ENCODE results near the gene BRIX1. TPM values are rescaled to one million over a fixed set of nuclear protein-coding genes. Genes with fewer than 3 reads are reported as not detected.

BRIX1 gene, protein sequence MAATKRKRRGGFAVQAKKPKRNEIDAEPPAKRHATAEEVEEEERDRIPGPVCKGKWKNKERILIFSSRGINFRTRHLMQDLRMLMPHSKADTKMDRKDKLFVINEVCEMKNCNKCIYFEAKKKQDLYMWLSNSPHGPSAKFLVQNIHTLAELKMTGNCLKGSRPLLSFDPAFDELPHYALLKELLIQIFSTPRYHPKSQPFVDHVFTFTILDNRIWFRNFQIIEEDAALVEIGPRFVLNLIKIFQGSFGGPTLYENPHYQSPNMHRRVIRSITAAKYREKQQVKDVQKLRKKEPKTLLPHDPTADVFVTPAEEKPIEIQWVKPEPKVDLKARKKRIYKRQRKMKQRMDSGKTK
- 22.0 TPM for total RNA-seq

DNA sequence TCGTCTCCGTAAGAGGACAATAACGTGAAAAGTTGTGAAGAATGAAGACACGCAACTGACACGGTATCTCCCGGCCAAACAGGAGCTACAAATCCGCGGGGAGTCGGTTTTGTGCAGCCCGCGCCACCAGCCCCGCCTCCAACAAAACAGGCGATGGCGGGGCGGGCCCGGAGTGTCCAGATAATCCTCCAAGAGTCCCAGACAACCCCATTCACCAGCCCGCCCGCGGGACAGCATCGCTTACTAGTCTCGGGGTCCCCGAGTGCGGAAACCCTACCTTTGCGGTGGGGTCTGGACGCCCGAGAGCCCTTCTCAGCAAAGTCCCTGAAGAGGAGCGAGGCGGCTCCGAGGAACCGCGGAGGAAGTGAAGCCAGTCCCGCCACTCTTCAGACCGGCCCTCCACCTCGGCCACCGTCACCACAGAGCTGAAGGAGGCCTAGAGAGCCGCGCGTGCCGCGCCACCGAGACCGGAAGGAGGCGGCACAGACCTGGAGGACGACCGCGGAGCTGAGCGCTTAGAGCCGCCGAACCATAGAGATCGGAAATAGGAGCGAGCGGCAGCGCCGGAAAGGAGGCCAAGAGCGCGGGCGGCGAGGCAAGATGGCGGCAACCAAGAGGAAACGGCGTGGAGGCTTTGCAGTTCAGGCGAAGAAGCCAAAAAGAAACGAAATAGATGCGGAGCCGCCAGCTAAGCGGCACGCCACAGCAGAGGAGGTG is at the start of gene BRIX1, which contains the start of gene RAD1:
TSS of gene BRIX1 (plus strand) at position 573 of the 717 bp plus-strand sequence. CDS start at position 601, 28 bp downstream.
TSS of gene RAD1 (minus strand) at position 366 of the 717 bp plus-strand sequence. CDS start 612 bp downstream, outside the sequence.
- peak; percentile 99 for ATAC-seq

DNA sequence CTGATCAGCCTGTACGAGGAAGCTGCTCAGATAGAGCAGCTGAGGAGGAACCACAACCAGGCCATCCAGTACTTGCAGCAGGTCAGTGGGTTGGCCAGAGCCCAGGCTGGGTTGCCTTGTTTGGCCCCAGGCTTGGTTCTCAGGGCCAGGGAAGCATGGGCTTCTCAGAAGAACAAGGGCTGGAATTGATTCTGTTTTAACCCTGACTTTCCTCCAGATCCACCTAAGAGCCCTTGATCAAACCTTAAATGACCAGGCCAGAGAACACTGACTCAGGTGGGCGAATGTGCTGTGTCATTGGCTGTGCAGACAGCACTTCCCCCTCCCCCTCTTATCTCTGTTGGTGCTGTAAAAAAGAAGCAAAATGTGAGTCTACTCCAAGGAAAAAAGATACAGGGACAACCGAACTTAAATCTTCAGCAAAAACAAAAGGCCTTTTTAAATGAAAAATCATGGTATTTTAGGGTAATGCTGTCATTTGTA is 48.5 kb upstream of the BRIX1 start:
- ATAC-seq = no peak

DNA sequence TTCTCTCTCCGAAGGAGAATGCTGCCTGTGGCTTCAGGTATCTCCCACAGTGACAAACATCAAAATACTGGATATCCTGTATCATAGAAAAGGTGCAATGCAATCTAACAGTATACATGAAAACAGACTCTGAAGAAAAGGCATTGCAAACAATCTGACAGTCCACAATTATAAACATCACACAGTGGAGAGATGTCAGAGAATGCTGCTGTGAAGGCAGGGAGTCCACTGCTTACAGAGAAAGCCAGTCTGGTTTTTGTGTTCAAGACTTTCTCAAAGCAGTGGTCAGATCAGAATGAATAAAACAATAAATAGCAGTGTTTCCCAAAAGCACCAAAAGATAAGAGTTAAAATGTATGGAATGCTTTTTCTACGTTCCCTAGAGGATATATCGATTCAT is 47.9 kb upstream of the BRIX1 start:
- no peak for ATAC-seq

DNA sequence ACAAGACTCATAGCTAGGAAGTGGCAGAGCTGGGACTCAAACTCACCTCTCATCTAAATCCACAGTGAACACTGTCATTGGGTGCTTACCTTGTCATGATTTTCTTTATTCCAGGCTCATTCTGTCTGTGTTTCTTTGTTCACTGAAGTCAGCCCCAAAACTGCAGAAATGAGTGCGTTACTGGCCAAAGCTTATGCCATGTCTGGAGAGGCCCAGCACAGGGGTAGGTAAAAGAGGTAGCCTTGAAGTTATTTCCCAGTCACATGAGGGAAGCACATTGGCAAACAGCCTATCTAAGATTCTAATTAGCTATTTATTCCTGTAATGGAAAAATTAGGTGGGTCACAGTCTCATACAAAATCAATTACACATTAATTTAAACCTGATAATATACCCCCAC is 46.7 kb upstream of the BRIX1 start:
- ATAC-seq = no peak

DNA sequence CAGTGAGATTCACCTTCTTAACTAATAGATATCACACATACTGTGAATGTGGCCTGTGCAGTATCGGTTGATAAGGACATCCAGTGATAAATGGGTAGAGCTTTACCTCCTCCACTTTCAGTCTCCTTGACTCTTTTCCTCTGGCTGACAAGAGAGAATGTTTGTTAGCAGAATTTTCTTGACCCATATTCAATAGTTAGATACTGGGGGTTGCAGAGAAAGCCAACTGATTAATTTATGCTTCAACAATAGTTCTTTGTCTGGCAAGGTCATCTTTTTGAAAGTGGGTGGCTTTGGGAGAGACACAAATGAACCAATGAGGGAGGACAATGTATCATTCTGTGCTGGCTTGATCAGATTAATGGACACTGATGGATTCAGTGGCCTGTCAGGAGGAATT is 46.3 kb upstream of the BRIX1 start:
- ATAC-seq = no peak

DNA sequence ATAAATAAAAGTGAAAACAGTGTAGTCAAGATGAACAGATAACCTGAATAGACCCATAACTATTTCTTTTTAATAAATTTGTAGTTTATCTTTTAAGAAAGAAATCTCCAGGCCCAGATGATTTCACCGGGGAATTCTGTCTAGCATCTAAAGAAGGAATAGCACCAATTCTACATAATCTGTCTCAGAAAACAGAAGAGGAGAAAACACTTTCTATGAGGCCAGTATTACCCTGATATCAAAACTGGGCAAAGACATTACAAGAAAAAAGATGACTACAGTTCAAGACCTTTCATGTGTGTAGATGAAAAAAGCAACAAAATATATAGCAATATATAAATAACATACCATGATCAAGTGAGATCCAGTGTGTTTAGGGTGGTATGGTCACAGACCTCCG is 45.1 kb upstream of the BRIX1 start:
- ATAC-seq = no peak

DNA sequence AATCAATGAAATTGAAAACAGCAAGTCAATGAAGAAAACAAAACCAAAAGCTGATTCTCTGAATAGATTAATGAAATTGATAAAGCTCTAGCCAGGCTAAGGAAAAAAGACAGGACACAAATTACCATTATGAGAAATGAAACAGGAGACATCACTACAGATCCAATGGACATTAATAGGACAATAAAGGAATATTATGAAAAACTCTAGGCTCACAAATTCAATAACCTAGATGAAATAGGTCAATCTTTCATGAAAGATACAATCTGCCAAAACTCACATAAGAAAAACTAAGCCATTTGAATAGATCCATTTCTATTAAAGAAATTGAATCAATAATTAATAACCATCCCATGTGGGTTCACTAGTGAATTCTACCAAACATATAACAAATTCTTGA is 39.2 kb upstream of the BRIX1 start:
- no peak for ATAC-seq

DNA sequence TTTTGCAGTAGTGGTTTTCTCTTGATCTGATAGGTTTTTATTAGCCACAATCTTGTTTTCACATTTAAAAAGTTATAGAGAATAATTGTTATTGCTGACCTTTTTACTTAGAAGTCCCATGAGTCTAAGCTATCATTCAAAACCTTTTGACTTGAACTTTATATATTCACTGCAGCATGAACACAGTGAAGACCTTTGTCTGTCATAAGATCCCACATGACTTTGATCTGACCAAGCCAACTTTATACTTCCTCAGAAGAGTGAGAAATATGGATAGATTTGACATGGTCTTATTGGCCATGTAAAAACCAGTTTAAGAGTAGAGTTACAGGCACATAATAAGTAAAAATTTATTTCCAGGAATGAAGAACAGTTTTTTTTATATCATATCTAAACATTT is 34.3 kb upstream of the BRIX1 start:
- no peak for ATAC-seq

DNA sequence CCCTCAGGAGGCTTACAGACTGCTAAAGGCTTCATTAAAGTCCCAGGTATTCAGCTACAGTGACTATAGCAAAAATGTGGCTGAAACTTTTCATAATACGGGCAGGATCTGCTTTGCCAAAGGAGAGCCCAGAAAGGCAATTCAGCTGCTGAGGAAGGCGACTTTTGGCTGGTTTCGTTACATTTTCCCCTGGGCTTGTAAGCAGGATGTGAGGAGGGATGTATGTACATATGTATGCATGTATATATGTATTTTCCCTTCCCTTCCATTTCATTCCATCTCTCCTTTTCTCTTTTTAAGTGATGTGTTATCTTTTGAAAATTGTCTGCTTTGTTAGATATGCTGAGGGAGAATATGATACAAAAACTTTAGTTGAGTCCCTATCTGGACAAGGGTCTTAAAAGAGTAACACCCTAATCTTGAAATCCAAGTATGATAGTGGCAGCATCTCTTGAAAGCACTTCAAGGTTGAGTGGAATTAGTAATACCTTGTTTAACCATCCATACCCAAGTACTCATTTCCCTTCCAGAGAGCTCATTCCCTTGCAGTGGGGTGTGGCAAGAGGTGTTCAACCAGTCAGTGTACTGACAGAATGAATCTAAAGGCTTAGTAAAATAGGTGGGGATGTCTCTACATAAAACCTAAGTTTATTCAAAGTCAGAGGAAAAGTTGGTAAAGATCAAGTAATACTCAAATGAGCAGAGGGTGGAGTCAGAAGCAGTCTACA is 29.0 kb upstream of the BRIX1 start:
- peak; percentile 85 for ATAC-seq

DNA sequence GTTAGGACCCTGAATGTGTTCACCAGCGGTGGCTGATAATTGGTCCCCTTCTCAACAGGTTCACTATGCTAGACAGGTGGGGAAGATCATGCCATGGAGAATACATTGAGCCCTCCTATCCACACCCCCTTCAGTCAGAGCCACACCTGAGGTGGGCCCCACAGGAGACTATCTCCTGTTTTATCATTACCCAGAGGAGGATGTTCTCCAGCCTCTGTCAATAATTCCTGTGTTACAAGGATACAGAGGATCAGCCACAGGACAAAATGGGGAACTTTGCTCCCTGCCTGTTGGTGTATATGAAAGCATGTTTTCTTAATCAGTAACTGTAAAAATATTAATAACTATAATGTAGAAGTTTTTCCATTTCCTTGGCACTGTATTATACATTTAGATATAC is 26.1 kb upstream of the BRIX1 start:
- ATAC-seq = no peak

DNA sequence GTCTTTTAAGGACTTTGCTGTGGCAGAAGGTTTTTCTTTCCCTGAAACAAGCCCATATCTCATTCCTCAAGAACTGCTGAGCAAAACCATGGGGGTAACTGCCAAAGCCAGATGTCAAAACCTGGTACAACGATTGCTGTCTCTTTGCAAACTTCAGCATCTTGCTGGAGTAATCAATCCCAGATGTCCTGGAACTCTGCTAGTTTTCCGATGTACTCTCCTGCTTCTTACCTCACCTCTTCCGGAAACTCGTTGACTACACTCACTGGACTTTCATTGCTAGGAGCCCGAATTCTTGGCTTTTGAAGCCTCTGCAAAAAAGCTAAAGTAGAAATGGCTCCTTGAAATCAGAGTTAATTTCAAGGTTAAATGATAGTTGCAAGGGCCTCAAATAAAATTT is 23.5 kb upstream of the BRIX1 start:
- no peak for ATAC-seq

DNA sequence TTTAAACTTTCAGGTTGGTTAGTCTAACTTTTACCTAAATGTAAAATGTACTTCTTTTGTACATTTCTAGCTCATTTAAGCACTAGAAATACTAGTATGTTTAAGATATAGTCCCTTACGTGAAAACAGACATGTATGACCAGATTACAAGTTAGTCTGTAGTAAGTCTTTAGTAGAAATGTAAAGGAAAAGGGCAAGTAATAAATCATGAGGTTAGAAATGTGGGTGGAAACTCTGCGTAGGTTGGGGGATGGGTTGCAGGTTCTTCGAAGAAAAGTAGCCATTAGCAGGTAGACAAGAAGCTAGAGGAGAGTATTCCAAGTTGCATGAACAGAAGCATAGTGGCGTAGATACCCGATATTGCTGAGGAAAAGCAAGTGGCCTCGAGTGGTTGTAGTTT is 23.1 kb upstream of the BRIX1 start:
- ATAC-seq = no peak

DNA sequence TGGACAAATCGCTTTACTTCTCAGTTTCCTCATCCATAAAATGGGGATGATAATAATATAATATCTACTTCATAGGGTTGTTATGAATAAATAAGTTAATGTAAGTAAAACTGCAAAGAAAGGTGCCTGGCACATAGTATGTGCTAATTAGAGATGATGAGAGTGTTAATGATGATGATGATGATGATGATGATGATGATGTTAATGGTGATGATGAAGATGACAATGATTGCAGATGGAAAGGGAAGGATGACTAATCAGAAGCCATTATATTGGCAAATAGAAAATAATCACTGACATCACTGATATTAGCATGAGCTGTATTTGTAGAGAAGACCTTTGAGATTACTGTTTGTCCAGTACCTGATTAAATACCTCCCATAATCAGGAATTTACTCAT is 20.8 kb upstream of the BRIX1 start:
- no peak for ATAC-seq

DNA sequence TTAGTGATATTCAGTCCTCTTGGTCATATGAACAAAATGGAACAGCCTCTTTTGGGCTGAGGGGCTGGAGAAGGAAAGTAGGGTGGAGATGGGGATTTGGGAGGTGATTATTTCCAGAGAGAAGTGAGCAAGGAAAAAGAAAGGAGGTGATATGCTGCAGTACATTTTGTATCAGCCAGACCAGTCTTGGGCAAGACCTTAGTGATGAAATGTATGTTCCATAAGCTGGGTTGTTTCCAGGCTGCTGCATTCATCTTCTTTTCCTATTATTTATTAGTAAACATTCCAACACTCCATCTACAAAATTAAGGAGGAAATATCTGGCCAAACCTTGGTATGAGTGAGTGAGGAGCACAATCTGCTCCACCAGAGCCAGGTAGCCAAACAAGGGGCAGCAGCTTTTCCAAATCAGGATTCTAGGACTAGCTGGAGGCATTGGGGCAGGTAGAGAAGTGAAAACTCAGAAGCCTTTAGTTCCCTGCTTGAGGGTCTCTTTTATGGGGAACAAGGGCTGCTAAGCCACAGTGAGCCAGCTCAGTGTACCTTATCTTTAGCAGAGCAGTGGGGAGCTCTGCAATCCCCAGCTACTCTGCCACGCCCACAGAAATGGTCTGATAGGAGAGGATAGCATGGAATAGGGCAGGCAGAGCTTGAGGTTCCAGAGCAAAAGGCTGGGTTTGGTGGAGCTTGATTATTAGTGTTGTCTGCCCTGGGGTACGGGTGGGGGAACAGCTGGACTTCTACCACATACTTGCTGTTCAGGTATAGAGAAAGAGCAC is 19.7 kb upstream of the BRIX1 start:
- no peak for ATAC-seq

DNA sequence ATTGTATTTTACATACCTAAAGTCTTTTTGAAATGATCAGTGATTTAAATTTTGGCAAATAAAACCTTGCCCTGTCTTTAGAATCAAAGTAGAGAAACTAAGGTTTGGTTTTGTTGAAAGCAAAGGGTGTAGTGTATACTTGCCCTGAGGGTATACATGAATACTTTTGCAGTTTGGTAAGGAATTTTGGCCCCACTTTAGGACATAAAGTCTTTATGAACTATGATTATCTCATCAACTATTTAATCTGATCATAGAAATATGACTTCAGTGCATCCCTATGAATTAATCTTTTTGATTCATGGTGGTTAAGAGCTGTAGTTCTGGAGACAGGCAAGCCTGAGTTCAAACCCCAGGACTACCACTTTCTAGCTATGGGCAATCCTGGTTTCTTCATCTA is 17.9 kb upstream of the BRIX1 start:
- ATAC-seq = no peak

DNA sequence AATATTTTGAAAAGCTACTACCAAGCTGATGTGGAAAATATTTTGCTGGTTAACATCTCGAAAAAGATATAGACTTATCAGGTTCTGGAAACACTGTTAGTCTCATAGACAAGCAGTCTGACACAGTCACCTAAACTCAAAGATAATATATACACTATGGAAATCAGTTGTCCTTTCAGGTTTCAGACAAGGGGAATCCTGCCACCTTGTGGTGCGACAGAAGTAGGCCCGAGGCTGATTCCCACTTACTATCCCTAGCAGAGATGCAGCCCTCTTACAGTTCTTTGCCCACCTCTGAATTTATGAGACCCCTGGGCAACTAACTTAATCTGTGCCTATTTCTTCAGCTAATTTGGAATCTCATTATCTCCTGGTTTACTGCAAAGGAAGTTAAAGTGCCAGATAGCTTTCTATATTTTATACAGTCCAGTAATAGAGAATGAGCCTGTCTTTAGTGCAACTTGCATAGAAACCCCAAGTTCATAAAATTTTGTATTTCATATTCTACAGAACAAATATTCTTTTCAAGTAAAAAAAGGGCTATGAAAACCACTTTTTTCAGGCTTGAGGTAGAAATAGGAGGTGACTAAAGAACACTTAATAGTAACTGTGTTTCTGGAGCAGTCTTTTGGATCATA is 17.1 kb upstream of the BRIX1 start:
- peak; percentile 85 for ATAC-seq

DNA sequence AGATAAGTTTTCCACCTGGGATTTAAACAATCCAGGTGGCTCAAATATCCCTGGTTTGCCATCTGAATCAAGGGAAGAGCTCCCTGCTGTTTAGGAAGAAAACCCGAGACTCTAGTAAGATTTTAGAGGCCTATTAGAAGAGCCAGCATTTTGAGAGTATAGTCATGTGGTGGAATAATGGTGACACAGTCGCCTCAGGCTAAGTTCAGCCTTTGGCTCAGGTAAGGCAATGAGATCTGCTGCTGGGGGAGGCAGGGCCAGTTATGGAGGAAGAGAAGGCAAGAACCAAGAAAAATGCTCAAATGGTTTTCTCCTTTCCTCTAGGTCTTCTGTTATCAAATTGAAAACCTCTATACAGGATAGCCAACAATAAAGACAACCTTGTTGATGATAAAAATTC is 16.4 kb upstream of the BRIX1 start:
- ATAC-seq = no peak

DNA sequence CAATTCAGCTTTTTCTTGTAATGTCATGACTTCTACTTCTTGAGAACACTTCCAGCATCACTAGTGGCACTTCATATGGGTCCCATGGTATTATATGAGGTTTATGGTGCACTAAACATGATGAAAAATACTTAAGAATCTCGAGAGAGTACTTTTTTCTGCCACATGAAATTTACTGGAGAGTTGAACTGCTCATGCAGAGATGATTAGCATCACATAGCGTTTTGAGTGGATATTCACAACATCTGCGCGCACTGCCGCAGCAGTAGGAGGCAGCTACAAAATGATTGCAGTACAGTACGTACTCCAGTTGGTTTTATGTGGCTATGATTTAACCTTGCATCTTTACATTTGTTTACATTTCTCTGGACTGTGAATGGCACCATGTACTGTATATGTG is 14.9 kb upstream of the BRIX1 start:
- ATAC-seq = no peak

DNA sequence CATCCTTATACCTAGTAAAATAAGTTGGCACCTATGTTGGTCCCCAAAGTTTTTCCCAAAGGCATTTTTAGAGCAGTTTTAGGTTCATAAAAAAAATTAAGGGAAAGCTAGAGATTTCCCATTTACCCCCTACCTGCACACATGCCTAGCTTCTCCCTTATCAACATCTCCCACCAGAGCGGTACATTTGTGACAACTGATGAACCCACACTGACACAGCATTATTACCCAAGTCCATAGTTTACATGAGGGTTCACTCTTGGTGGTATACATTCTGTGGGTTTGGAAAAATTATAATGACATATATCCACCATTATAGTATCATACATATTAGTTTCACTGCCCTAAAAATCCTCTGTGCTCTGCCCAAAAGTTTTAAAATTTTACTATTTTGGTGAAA is 12.3 kb upstream of the BRIX1 start:
- no peak for ATAC-seq

DNA sequence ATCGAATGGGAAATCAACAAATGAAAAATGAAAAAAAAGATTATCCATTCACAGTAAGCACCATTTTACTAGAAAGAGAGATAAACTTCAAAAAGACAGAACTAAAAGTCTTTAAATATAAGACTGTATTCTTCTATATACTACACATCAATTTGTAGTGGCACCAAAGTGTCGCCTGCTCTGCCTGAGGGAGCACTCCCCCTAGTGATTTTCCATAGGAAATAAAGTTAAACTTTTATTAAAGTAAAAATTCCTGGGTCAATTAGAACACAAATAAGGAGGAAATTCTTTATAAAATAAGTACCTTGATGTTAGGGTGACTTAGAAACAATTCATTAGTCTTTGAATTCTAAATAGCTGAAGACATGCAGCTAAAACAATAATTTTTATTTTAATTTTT is 9.9 kb upstream of the BRIX1 start:
- ATAC-seq = no peak

DNA sequence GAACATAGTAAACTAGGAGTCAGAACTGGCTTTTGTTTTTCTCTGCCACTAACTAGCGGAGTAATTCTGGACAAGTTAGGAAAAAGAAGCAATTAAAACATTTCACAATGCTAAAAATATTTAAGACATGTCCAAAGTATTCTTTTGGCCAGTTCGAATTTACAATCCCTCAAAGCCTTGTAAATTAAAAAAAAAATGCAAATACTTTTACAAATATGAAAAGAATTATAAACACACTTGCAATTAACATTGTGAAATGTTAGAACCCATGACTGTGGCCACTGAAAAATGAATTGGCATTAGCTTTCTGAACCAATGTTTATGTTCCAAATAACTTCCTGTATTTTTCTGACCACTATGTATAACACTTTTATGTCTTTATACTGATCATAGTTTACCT is 2.4 kb upstream of the BRIX1 start:
- ATAC-seq = no peak

DNA sequence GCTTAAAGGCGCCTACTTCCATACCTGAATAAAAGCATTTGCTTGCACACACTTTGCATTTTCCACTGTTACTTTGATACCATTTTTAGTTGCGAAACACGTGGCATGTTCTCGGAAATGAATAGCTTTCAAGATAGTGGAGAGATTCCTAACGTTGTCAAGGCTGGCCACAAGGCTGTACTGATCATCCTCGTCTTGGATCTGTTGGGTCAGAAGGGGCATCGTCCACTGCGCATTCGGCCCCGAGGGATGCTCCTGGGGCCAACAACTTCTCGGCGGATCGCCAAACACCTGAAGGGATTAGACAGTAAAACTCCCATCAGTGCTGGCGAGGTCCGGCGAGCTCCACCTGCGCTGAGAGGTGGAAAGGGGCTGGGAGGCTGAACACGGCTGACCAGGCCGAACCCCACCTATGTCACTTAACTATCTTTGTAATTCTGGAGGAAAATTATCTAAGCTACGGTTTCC is 806 bp upstream of the BRIX1 start:
- peak; percentile 9 for ATAC-seq

Measured in esophagus mucosa (tissue), 1 donor.